OCI-LY1 (cell line): Measurements from ENCODE around the gene FGD1.

Experiments used
- EZH2 ChIP-seq: fragments of 200-600 bp; sonication (generic), shearing (Covaris generic); IDR thresholded peaks from 2 replicates; pipeline ENCODE4 v1.8.0; 2017; ENCODE audit warnings: borderline replicate concordance, mixed run types, mild to moderate bottlenecking, antibody characterized with exemption, low read length, moderate library complexity, mixed read lengths
- TF ChIP-seq, protein P1 (sequence below): fragments of 200-600 bp; sonication (generic), shearing (Covaris generic); IDR thresholded peaks from 2 replicates; pipeline ENCODE4 v1.5.1; 2017; ENCODE audit warnings: mild to moderate bottlenecking, antibody characterized with exemption, low read length, moderate library complexity, mixed read lengths

- TF ChIP-seq, protein P1, sequence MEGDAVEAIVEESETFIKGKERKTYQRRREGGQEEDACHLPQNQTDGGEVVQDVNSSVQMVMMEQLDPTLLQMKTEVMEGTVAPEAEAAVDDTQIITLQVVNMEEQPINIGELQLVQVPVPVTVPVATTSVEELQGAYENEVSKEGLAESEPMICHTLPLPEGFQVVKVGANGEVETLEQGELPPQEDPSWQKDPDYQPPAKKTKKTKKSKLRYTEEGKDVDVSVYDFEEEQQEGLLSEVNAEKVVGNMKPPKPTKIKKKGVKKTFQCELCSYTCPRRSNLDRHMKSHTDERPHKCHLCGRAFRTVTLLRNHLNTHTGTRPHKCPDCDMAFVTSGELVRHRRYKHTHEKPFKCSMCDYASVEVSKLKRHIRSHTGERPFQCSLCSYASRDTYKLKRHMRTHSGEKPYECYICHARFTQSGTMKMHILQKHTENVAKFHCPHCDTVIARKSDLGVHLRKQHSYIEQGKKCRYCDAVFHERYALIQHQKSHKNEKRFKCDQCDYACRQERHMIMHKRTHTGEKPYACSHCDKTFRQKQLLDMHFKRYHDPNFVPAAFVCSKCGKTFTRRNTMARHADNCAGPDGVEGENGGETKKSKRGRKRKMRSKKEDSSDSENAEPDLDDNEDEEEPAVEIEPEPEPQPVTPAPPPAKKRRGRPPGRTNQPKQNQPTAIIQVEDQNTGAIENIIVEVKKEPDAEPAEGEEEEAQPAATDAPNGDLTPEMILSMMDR, result no peak
- no peak for TF ChIP-seq EZH2
These were observed 13.4 kb upstream of the FGD1 start for GRCh38 chrX:54509400-54509799.
